ES-I3 (cell line): ENCODE results near the gene CNPY1.
"Not testable (repeated sequence)": the region's sequence is repeated elsewhere in the genome, so short reads cannot be mapped to it uniquely, and the experiment has no call there.

ENCODE experiments used
- H3K36me3 ChIP-seq: 2 replicates; pipeline ENCODE4 v1.6.1; 2013; ENCODE audit warnings: mild to moderate bottlenecking, low read length, control low read depth, moderate library complexity; ENCODE audit not compliant: insufficient read depth
- H3K4me1 ChIP-seq: 2 replicates; pipeline ENCODE4 v1.6.1; 2013; ENCODE audit warnings: mild to moderate bottlenecking, control low read depth, low read length; ENCODE audit not compliant: insufficient read depth
- H3K9ac ChIP-seq: 2 replicates; pipeline ENCODE4 v1.6.1; 2013; ENCODE audit warnings: low read depth, mild to moderate bottlenecking, low read length, moderate library complexity
- H3K9me3 ChIP-seq: 2 replicates; pipeline ENCODE4 v1.6.1; 2013; ENCODE audit warnings: mild to moderate bottlenecking, low read length, moderate library complexity; ENCODE audit not compliant: control insufficient read depth, insufficient read depth

The CNPY1 gene

GRCh38 chr7:155523168-155523675, 23.1 kb downstream of the CNPY1 start:
- no peaks in the 10 kb centered on the region for H3K36me3 ChIP-seq
- H3K9me3 ChIP-seq, result no peaks in the 10 kb centered on the region; the same call in 1 of the 2 replicates
- no peak overlapping the region for H3K9ac ChIP-seq
- no peaks in the 10 kb centered on the region for H3K4me1 ChIP-seq

GRCh38 chr7:155521743-155522398, 24.5 kb downstream of the CNPY1 start:
- H3K36me3 ChIP-seq, result no peaks in the 10 kb centered on the region
- H3K4me1 ChIP-seq, result no peaks in the 10 kb centered on the region
- no peaks in the 10 kb centered on the region; the same call in 1 of the 2 replicates for H3K9me3 ChIP-seq
- no peak overlapping the region for H3K9ac ChIP-seq

- no peaks in the 10 kb centered on the region; the same call in 1 of the 2 replicates for H3K9me3 ChIP-seq
- H3K4me1 ChIP-seq, result no peaks in the 10 kb centered on the region
- H3K36me3 ChIP-seq, result no peaks in the 10 kb centered on the region
- no peak overlapping the region for H3K9ac ChIP-seq
Measured at GRCh38 chr7:155521007-155521742, 25.2 kb downstream of the CNPY1 start.

GRCh38 chr7:155520114-155520513, 26.2 kb downstream of the CNPY1 start:
- H3K9me3 ChIP-seq, result no peaks in the 10 kb centered on the region; the same call in 1 of the 2 replicates
- no peaks in the 10 kb centered on the region for H3K36me3 ChIP-seq
- H3K9ac ChIP-seq, result no peak overlapping the region
- H3K4me1 ChIP-seq, result no peaks in the 10 kb centered on the region

- H3K4me1 ChIP-seq, H3K9ac ChIP-seq, H3K36me3 ChIP-seq, H3K9me3 ChIP-seq: not testable (repeated sequence)
Measured at GRCh38 chr7:155519358-155519757, 27.0 kb downstream of the CNPY1 start.

- H3K9me3 ChIP-seq, result no peaks in the 10 kb centered on the region
- no peaks in the 10 kb centered on the region for H3K36me3 ChIP-seq
- H3K4me1 ChIP-seq, result no peaks in the 10 kb centered on the region
- no peak overlapping the region for H3K9ac ChIP-seq
Measured at GRCh38 chr7:155518633-155519032, 27.7 kb downstream of the CNPY1 start.

GRCh38 chr7:155517969-155518368, 28.4 kb downstream of the CNPY1 start:
- H3K9me3 ChIP-seq, result no peaks in the 10 kb centered on the region

GRCh38 chr7:155517452-155517851, 28.9 kb downstream of the CNPY1 start:
- no peaks in the 10 kb centered on the region for H3K9me3 ChIP-seq

More at GRCh38 chr7:155517969-155518368, 28.4 kb downstream of the CNPY1 start:
- no peaks in the 10 kb centered on the region for H3K36me3 ChIP-seq
- no peaks in the 10 kb centered on the region for H3K4me1 ChIP-seq
- no peak overlapping the region for H3K9ac ChIP-seq

GRCh38 chr7:155516466-155516865, 29.9 kb downstream of the CNPY1 start:
- H3K9me3 ChIP-seq, result no peaks in the 10 kb centered on the region
- no peak overlapping the region for H3K9ac ChIP-seq
- H3K4me1 ChIP-seq, result no peaks in the 10 kb centered on the region
- no peaks in the 10 kb centered on the region for H3K36me3 ChIP-seq

More at GRCh38 chr7:155517452-155517851, 28.9 kb downstream of the CNPY1 start:
- no peak overlapping the region for H3K9ac ChIP-seq
- no peaks in the 10 kb centered on the region for H3K4me1 ChIP-seq
- no peaks in the 10 kb centered on the region for H3K36me3 ChIP-seq

GRCh38 chr7:155515318-155515717, 31.0 kb downstream of the CNPY1 start:
- no peaks in the 10 kb centered on the region for H3K36me3 ChIP-seq
- no peaks in the 10 kb centered on the region; the same call in 1 of the 2 replicates for H3K4me1 ChIP-seq
- no peak overlapping the region for H3K9ac ChIP-seq
- H3K9me3 ChIP-seq, result no peaks in the 10 kb centered on the region

- H3K36me3 ChIP-seq, result no peaks in the 10 kb centered on the region
- no peaks in the 10 kb centered on the region for H3K9me3 ChIP-seq
- no peaks in the 10 kb centered on the region; the same call in 1 of the 2 replicates for H3K4me1 ChIP-seq
- no peak overlapping the region for H3K9ac ChIP-seq
Measured at GRCh38 chr7:155514296-155514695, 32.1 kb downstream of the CNPY1 start.

GRCh38 chr7:155513543-155514285, 32.6 kb downstream of the CNPY1 start:
- no peaks in the 10 kb centered on the region for H3K36me3 ChIP-seq
- H3K4me1 ChIP-seq, result peaks cover 2% of the 10 kb centered on the region; the same call in 1 of the 2 replicates
- H3K9ac ChIP-seq, result no peak overlapping the region
- H3K9me3 ChIP-seq, result no peaks in the 10 kb centered on the region

GRCh38 chr7:155512246-155512887, 34.0 kb downstream of the CNPY1 start:
- no peaks in the 10 kb centered on the region for H3K9me3 ChIP-seq
- H3K36me3 ChIP-seq, result no peaks in the 10 kb centered on the region
- peaks cover 15% of the 10 kb centered on the region for H3K4me1 ChIP-seq
- no peak overlapping the region for H3K9ac ChIP-seq

GRCh38 chr7:155511702-155511996, 34.7 kb downstream of the CNPY1 start:
- Histone ChIP-seq H3K9ac (no peak overlapping the region), H3K4me1 (peaks cover 15% of the 10 kb centered on the region), H3K36me3 (no peaks in the 10 kb centered on the region), H3K9me3 (no peaks in the 10 kb centered on the region)
